Globus pallidus (tissue), 1 donor: Measurements from ENCODE around the gene SGPP2.
"Not testable (repeated sequence)": the region's sequence is repeated elsewhere in the genome, so short reads cannot be mapped to it uniquely, and the experiment has no call there.

Experiments
- DNase-seq: peaks from one replicate; pipeline ENCODE4 v3.0.0-alpha.2; 2015; ENCODE audit warnings: low spot score

Gene SGPP2

GRCh38 chr2:222577341-222577740 is 153.0 kb downstream of the SGPP2 start:
- no peak for DNase-seq

GRCh38 chr2:222582928-222583327 is 158.6 kb downstream of the SGPP2 start:
- DNase-seq, result no peak

GRCh38 chr2:222584589-222584988 is 160.2 kb downstream of the SGPP2 start:
- not testable (repeated sequence) for DNase-seq

- DNase-seq, result no peak
Measured at GRCh38 chr2:222591661-222592060, 167.3 kb downstream of the SGPP2 start.

- DNase-seq, result no peak
Measured at GRCh38 chr2:222592176-222592575, 167.8 kb downstream of the SGPP2 start.

- DNase-seq, result no peak
Measured at GRCh38 chr2:222594679-222595078, 170.3 kb downstream of the SGPP2 start.

GRCh38 chr2:222595581-222595980 is 171.2 kb downstream of the SGPP2 start:
- DNase-seq, result no peak

GRCh38 chr2:222598611-222599010 is 174.3 kb downstream of the SGPP2 start:
- DNase-seq, result no peak

- no peak for DNase-seq
Measured at GRCh38 chr2:222603501-222603900, 179.2 kb downstream of the SGPP2 start.

GRCh38 chr2:222604749-222605515 is 180.6 kb downstream of the SGPP2 start:
- DNase-seq, result no peak

- no peak for DNase-seq
Measured at GRCh38 chr2:222606306-222606705, 182.0 kb downstream of the SGPP2 start.

GRCh38 chr2:222608081-222608480 is 183.7 kb downstream of the SGPP2 start:
- no peak for DNase-seq

GRCh38 chr2:222609381-222609780 is 185.0 kb downstream of the SGPP2 start:
- DNase-seq, result no peak
